H9 (cell line): ENCODE results near the gene AIFM2. TPM values are rescaled to one million over a fixed set of nuclear protein-coding genes. Genes with fewer than 3 reads are reported as not detected.

Experiments used
- DNase-seq: peaks from one replicate; pipeline ENCODE4 v3.0.0-alpha.2; 2017
- H2AFZ ChIP-seq: one replicate; pipeline ENCODE4 v1.6.1; 2013; ENCODE audit warnings: mild to moderate bottlenecking, low read length, control low read depth, moderate library complexity
- H2AK5ac ChIP-seq: 2 replicates; pipeline ENCODE4 v1.6.1; 2013; ENCODE audit warnings: low read length, control low read depth, mixed read lengths; ENCODE audit not compliant: insufficient read length
- H2BK120ac ChIP-seq: one replicate; pipeline ENCODE4 v1.6.1; 2013; ENCODE audit warnings: low read depth, mild to moderate bottlenecking, low read length, control low read depth, inconsistent platforms; ENCODE audit not compliant: poor library complexity, severe bottlenecking
- H2BK12ac ChIP-seq: 2 replicates; pipeline ENCODE4 v1.6.1; 2013; ENCODE audit warnings: low read length, control low read depth, mixed read lengths, low read depth; ENCODE audit not compliant: insufficient read length
- H2BK15ac ChIP-seq: 2 replicates; pipeline ENCODE4 v1.6.1; 2013; ENCODE audit warnings: low read depth, low read length, control low read depth
- H2BK20ac ChIP-seq: one replicate; pipeline ENCODE4 v1.6.1; 2013; ENCODE audit warnings: low read depth, mild to moderate bottlenecking, low read length, control low read depth, inconsistent platforms; ENCODE audit not compliant: poor library complexity, severe bottlenecking
- H2BK5ac ChIP-seq: 2 replicates; pipeline ENCODE4 v1.6.1; 2013; ENCODE audit warnings: low read length, control low read depth, mixed read lengths; ENCODE audit not compliant: insufficient read length
- H3K14ac ChIP-seq: 2 replicates; pipeline ENCODE4 v1.6.1; 2013; ENCODE audit warnings: low read length, control low read depth; ENCODE audit not compliant: insufficient read depth
- H3K18ac ChIP-seq: 2 replicates; pipeline ENCODE4 v1.6.1; 2013; ENCODE audit warnings: low read depth, mild to moderate bottlenecking, mixed read lengths, low read length, control low read depth; ENCODE audit not compliant: insufficient read length
- H3K23ac ChIP-seq: 2 replicates; pipeline ENCODE4 v1.6.1; 2013; ENCODE audit warnings: low read length, control low read depth, mixed read lengths, low read depth; ENCODE audit not compliant: insufficient read length
- H3K23me2 ChIP-seq: 2 replicates; pipeline ENCODE4 v1.6.1; 2013; ENCODE audit warnings: low read depth, mild to moderate bottlenecking, mixed read lengths, low read length, control low read depth; ENCODE audit not compliant: insufficient read length, poor library complexity, severe bottlenecking
- H3K27ac ChIP-seq: 2 replicates; pipeline ENCODE4 v1.5.1; 2013; ENCODE audit warnings: low read length, control low read depth, mixed read lengths, low read depth; ENCODE audit not compliant: insufficient read length
- H3K27me3 ChIP-seq: 2 replicates; pipeline ENCODE4 v1.6.1; 2013; ENCODE audit warnings: low read length, control low read depth, inconsistent platforms; ENCODE audit not compliant: insufficient read depth
- H3K4ac ChIP-seq: 2 replicates; pipeline ENCODE4 v1.6.1; 2013; ENCODE audit warnings: low read depth, mild to moderate bottlenecking, control low read depth, inconsistent platforms, low read length, moderate library complexity
- H3K4me1 ChIP-seq: 2 replicates; pipeline ENCODE4 v1.6.1; 2013; ENCODE audit warnings: low read length, control low read depth, inconsistent platforms; ENCODE audit not compliant: insufficient read depth
- H3K4me2 ChIP-seq: 2 replicates; pipeline ENCODE4 v1.6.1; 2013; ENCODE audit warnings: low read length, control low read depth, mixed read lengths; ENCODE audit not compliant: insufficient read length, insufficient read depth
- H3K56ac ChIP-seq: 2 replicates; pipeline ENCODE4 v1.6.1; 2013; ENCODE audit warnings: low read depth, mild to moderate bottlenecking, mixed read lengths, low read length, control low read depth; ENCODE audit not compliant: insufficient read length
- H3K79me1 ChIP-seq: 2 replicates; pipeline ENCODE4 v1.6.1; 2013; ENCODE audit warnings: low read depth, mild to moderate bottlenecking, moderate library complexity, low read length, control low read depth, inconsistent platforms; ENCODE audit not compliant: insufficient read depth, poor library complexity, severe bottlenecking
- H3K79me2 ChIP-seq: 2 replicates; pipeline ENCODE4 v1.6.1; 2013; ENCODE audit warnings: low read length, control low read depth, inconsistent platforms; ENCODE audit not compliant: insufficient read depth
- H3K9ac ChIP-seq: 2 replicates; pipeline ENCODE4 v1.6.1; 2013; ENCODE audit warnings: low read length, control low read depth, mixed read lengths; ENCODE audit not compliant: insufficient read length; ENCODE audit errors: extremely low read depth
- H3K9me3 ChIP-seq: one replicate; pipeline ENCODE4 v1.6.1; 2013; ENCODE audit warnings: low read depth, low read length, inconsistent platforms; ENCODE audit not compliant: control insufficient read depth
- H3T11ph ChIP-seq: one replicate; pipeline ENCODE4 v1.6.1; 2013; ENCODE audit warnings: mild to moderate bottlenecking, low read length, control low read depth, inconsistent platforms
- H4K20me1 ChIP-seq: one replicate; pipeline ENCODE4 v1.6.1; 2013; ENCODE audit not compliant: control insufficient read depth, insufficient read length, insufficient read depth
- H4K5ac ChIP-seq: 2 replicates; pipeline ENCODE4 v1.6.1; 2013; ENCODE audit warnings: low read depth, mild to moderate bottlenecking, mixed read lengths, low read length, control low read depth; ENCODE audit not compliant: insufficient read length
- H4K8ac ChIP-seq: replicated peaks from 2 replicates; pipeline ENCODE4 v1.6.1; 2013; ENCODE audit warnings: low read length, control low read depth, mixed read lengths, low read depth; ENCODE audit not compliant: insufficient read length
- H4K91ac ChIP-seq: 2 replicates; pipeline ENCODE4 v1.6.1; 2013; ENCODE audit warnings: low read depth, mild to moderate bottlenecking, moderate library complexity, mixed read lengths, low read length, control low read depth; ENCODE audit not compliant: insufficient read length
- H3K27ac Mint-ChIP-seq, 3 experiments: 2 replicates in 2 of 3; 3 replicates in 1 of 3; pipeline ENCODE4 v1.8.0; 2020 to 2021; ENCODE audit warnings: mixed read lengths in 3 of 3, mild to moderate bottlenecking in 1 of 3, moderate library complexity in 1 of 3
- H3K27me3 Mint-ChIP-seq: 2 replicates; pipeline ENCODE4 v1.8.0; 2021; ENCODE audit warnings: low read depth, mild to moderate bottlenecking, moderate library complexity, mixed read lengths
- H3K36me3 Mint-ChIP-seq, 3 experiments: 2 replicates in 2 of 3; 3 replicates in 1 of 3; pipeline ENCODE4 v1.8.0; 2020 to 2021; ENCODE audit warnings: low read depth in 3 of 3, mixed read lengths in 3 of 3; ENCODE audit not compliant: insufficient read depth in 1 of 3
- H3K4me1 Mint-ChIP-seq, 2 experiments: 2 replicates each; pipeline ENCODE4 v1.8.0; 2020; ENCODE audit warnings: mixed read lengths in 2 of 2
- H3K4me3 Mint-ChIP-seq, 2 experiments: 2 replicates in 1 of 2; 3 replicates in 1 of 2; pipeline ENCODE4 v1.8.0; 2020 to 2021; ENCODE audit warnings: mild to moderate bottlenecking in 2 of 2, mixed read lengths in 2 of 2, moderate library complexity in 1 of 2
- H3K9me3 Mint-ChIP-seq, 2 experiments: 2 replicates in 1 of 2; 3 replicates in 1 of 2; pipeline ENCODE4 v1.8.0; 2020; ENCODE audit warnings: mild to moderate bottlenecking in 2 of 2, mixed read lengths in 2 of 2, moderate library complexity in 1 of 2
- WGBS: extraction: QIAGEN DNeasy Blood & Tissue Kit; methylation state at CpG from one replicate; pipeline ENCODE4 v1.1.7; 2013; ENCODE audit warnings: missing lambda C conversion rate, low lambda C conversion rate, mixed read lengths; ENCODE audit not compliant: insufficient read length; ENCODE audit errors: extremely low coverage; 5-methylcytosine and 5-hydroxymethylcytosine counted together
- total RNA-seq: library from RNA; stranded (reverse); gene quantifications from 2 replicates; pipeline ENCODE4 v1.2.1, GENCODE V29; 2021
- TF ChIP-seq, protein P1 (sequence below): fragments of 200-600 bp; sonication (generic); conservative IDR thresholded peaks from 3 replicates; pipeline ENCODE4 v1.8.0; 2021; ENCODE audit warnings: antibody characterized with exemption, mild to moderate bottlenecking

Gene AIFM2
- total RNA-seq, 1 experiment from 2014 or later = 5.3 TPM

DNA sequence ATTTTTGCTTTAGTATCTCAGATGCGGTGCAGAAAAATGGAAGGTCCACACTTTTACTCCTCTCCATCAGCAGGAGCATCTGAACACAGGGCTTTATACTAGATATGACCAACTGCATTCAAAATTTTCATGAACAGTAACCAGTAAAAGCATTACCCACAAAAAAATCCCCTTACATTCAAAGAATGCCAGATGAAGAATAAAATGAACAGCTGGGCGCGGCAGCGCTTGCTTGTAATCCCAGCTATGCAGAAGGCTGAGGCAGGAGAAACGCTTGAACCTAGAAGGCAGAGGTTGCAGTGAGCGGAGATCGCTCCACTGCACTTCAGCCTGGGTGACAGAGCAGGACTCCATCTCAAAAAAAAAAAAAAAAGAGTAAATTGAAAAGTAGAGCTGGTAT, 34.6 kb upstream of the AIFM2 start:
- Histone ChIP-seq H3T11ph (no peak overlapping the region), H3K14ac (no peak overlapping the region), H3K79me1 (no peaks in the 10 kb centered on the region), H2AFZ (no peak overlapping the region), H3K4me1 (no peaks in the 10 kb centered on the region), H4K20me1 (no peaks in the 10 kb centered on the region), H3K79me2 (peaks cover 36% of the 10 kb centered on the region; the same call in 1 of the 2 replicates), H3K9ac (no peak overlapping the region), H3K9me3 (no peaks in the 10 kb centered on the region), H4K91ac (no peak overlapping the region), H2BK15ac (no peak overlapping the region), H3K27ac (no peak overlapping the region), H3K23ac (no peak overlapping the region), H3K4ac (no peak overlapping the region), H3K18ac (no peak overlapping the region), H2BK5ac (no peak overlapping the region), H2BK12ac (no peak overlapping the region), H2AK5ac (no peak overlapping the region), H3K56ac (no peak overlapping the region), H2BK120ac (no peak overlapping the region), H3K4me2 (no peak overlapping the region), H2BK20ac (no peak overlapping the region), H4K5ac (no peak overlapping the region), H3K23me2 (peaks cover 7% of the 10 kb centered on the region), H3K27me3 (no peaks in the 10 kb centered on the region), H4K8ac (no peak overlapping the region)
- no peaks in the 10 kb centered on the region for H3K27me3 Mint-ChIP-seq
- no CpG with 5 or more reads among the region's 7 CpGs for WGBS
- peak overlapping the region in 2 of 3 experiments; percentile 8 to 21; a peak in 2 of 7 replicates for H3K27ac Mint-ChIP-seq
- H3K36me3 Mint-ChIP-seq = peaks cover 2 to 18% (median 9%) of the 10 kb centered on the region in 3 experiments; a peak in 5 of 7 replicates
- peaks cover 15 to 26% of the 10 kb centered on the region in 2 experiments for H3K4me1 Mint-ChIP-seq
- DNase-seq = no peak
- H3K4me3 Mint-ChIP-seq = no peak overlapping the region
- TF ChIP-seq, protein P1, sequence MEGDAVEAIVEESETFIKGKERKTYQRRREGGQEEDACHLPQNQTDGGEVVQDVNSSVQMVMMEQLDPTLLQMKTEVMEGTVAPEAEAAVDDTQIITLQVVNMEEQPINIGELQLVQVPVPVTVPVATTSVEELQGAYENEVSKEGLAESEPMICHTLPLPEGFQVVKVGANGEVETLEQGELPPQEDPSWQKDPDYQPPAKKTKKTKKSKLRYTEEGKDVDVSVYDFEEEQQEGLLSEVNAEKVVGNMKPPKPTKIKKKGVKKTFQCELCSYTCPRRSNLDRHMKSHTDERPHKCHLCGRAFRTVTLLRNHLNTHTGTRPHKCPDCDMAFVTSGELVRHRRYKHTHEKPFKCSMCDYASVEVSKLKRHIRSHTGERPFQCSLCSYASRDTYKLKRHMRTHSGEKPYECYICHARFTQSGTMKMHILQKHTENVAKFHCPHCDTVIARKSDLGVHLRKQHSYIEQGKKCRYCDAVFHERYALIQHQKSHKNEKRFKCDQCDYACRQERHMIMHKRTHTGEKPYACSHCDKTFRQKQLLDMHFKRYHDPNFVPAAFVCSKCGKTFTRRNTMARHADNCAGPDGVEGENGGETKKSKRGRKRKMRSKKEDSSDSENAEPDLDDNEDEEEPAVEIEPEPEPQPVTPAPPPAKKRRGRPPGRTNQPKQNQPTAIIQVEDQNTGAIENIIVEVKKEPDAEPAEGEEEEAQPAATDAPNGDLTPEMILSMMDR = no peak
- no peaks in the 10 kb centered on the region for H3K9me3 Mint-ChIP-seq
